ENCODE measurements around the gene PDE3B. TPM values are rescaled to one million over a fixed set of nuclear protein-coding genes. Genes with fewer than 3 reads are reported as not detected.

PDE3B gene
- total and polyA plus RNA-seq, 2 of the 8 experiments (the other 6 are each of a cell fraction or from before 2014, with no cell fraction given) = 2.7 to 10.9 TPM

DNA sequence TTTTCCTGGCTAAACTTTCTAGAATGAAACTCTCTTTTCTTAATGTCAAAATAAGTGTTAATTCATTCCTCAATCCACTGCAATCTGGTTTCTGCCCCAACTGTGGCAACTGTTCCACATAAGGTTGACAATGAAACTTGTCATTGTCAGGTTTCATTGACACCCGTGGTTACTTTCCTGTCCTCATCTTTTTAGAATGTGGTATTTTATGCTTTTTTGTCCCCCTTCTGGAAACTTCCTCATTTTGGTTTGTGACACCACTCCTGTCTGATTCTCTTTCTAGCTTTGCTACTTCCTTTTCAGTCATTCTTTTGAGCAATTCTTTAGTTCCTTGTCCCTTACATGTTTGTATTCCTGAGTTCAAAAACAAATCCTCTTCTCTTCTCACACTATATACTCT, 7.5 kb upstream of the PDE3B start:
- Histone ChIP-seq H4K20me1 (replicated peaks in 1 of 2; ENCODE audit: control insufficient read depth in 1 of 2, insufficient read depth in 2 of 2, low read length in 2 of 2) (peaks cover 0 to 2% of the 10 kb centered on the region in 2 experiments), H3K56ac (replicated peaks; ENCODE audit: insufficient read length, low read depth, low read length) (no peak overlapping the region), H3K18ac (ENCODE audit: extremely low read depth, low read length) (no peak overlapping the region), H4K91ac (replicated peaks; ENCODE audit: insufficient read length, low read length) (no peak overlapping the region), H2AK5ac (ENCODE audit: low read depth, low read length) (no peak overlapping the region), H3K79me1 (ENCODE audit: low read depth, low read length) (no peaks in the 10 kb centered on the region), H2AFZ (ENCODE audit: low read length) (no peak overlapping the region), H3K36me3 (ENCODE audit: control insufficient read depth in 2 of 4, insufficient read depth in 4 of 4, low read length in 3 of 4) (no peaks in the 10 kb centered on the region), H2BK15ac (ENCODE audit: low read length) (no peak overlapping the region), H3K4me1 (replicated peaks in 1 of 4; ENCODE audit: control insufficient read depth in 3 of 4, insufficient read depth in 4 of 4, low read length in 3 of 4) (no peaks in the 10 kb centered on the region), H3K9ac (replicated peaks in 1 of 4; ENCODE audit: extremely low read depth in 1 of 4, low read depth in 3 of 4, low read length in 3 of 4) (no peak overlapping the region), H2BK20ac (ENCODE audit: low read length) (no peak overlapping the region), H3K23me2 (ENCODE audit: low read depth, low read length) (no peaks in the 10 kb centered on the region), H3K14ac (ENCODE audit: insufficient read length) (no peak overlapping the region), H2BK120ac (replicated peaks; ENCODE audit: low read depth, low read length) (no peak overlapping the region), H3K27me3 (replicated peaks in 1 of 4; ENCODE audit: control insufficient read depth in 3 of 4, extremely low read depth in 1 of 4, insufficient read depth in 3 of 4, low read length in 3 of 4) (no peaks in the 10 kb centered on the region), H3K79me2 (ENCODE audit: control insufficient read depth in 1 of 2, insufficient read depth in 2 of 2, low read length in 2 of 2) (no peaks in the 10 kb centered on the region), H4K8ac (ENCODE audit: extremely low read depth, insufficient read depth, low read length) (no peak overlapping the region), H2BK5ac (ENCODE audit: low read depth, low read length) (no peak overlapping the region), H4K5ac (ENCODE audit: insufficient read length, low read depth, low read length) (no peak overlapping the region), H3K9me3 (ENCODE audit: insufficient read depth in 2 of 2, low read depth in 1 of 2, low read length in 1 of 2) (no peaks in the 10 kb centered on the region), H2BK12ac (ENCODE audit: low read depth, low read length) (no peak overlapping the region), H3K23ac (ENCODE audit: insufficient read length) (no peak overlapping the region), H3K4ac (replicated peaks; ENCODE audit: insufficient read length, low read depth, low read length) (no peak overlapping the region), H3K27ac (ENCODE audit: low read depth, low read length) (no peak overlapping the region), H3K4me2 (ENCODE audit: insufficient read depth in 1 of 2, low read depth in 2 of 2, low read length in 2 of 2) (no peak overlapping the region), H3K4me3 (ENCODE audit: extremely low read depth in 1 of 4, insufficient read depth in 2 of 4, low read depth in 3 of 4, low read length in 4 of 4) (no peak overlapping the region)
- DNase-seq (ENCODE audit: low read depth in 1 of 2, low spot score in 2 of 2) (no peak), FAIRE-seq (no peak)
- CTCF ChIA-PET (ENCODE audit: partially characterized antibody) = interaction anchor here (1.5 to 2.9 kb wide), 4 partner anchors 8 to 270 kb away, joined by 5 to 8 read pairs (median 7); partner anchors contain the start of gene PDE3B
- POLR2A ChIA-PET (ENCODE audit: partially characterized antibody) = no interaction called here
- 83% methylated on average over 1 of the region's 1 CpG; no CpG with 5 or more reads in 1 of the 2 experiments for WGBS, 2 experiments (ENCODE audit: extremely low coverage in 1 of 2, insufficient coverage in 1 of 2, insufficient read length in 1 of 2, insufficient replicate concordance in 2 of 2, low coverage in 1 of 2, low lambda C conversion rate in 2 of 2, missing lambda C conversion rate in 1 of 2)
- TF ChIP-seq YY1 (IDR thresholded peaks at IDR 0.05; ENCODE audit: low read depth, low read length) = no peak
- no peak for TF ChIP-seq CEBPB (IDR thresholded peaks at IDR 0.05; ENCODE audit: low read depth, low read length)
- no peak for TF ChIP-seq PHF8 (conservative IDR thresholded peaks at IDR 0.05; ENCODE audit: low read depth, low read length)
- TF ChIP-seq EZH2 (IDR thresholded peaks at IDR 0.05; ENCODE audit: low read depth, low read length, severe bottlenecking) = no peak
- no peak for TF ChIP-seq EGR1 (IDR thresholded peaks at IDR 0.05; ENCODE audit: borderline replicate concordance, low read depth, low read length)
- TF ChIP-seq, protein P1, sequence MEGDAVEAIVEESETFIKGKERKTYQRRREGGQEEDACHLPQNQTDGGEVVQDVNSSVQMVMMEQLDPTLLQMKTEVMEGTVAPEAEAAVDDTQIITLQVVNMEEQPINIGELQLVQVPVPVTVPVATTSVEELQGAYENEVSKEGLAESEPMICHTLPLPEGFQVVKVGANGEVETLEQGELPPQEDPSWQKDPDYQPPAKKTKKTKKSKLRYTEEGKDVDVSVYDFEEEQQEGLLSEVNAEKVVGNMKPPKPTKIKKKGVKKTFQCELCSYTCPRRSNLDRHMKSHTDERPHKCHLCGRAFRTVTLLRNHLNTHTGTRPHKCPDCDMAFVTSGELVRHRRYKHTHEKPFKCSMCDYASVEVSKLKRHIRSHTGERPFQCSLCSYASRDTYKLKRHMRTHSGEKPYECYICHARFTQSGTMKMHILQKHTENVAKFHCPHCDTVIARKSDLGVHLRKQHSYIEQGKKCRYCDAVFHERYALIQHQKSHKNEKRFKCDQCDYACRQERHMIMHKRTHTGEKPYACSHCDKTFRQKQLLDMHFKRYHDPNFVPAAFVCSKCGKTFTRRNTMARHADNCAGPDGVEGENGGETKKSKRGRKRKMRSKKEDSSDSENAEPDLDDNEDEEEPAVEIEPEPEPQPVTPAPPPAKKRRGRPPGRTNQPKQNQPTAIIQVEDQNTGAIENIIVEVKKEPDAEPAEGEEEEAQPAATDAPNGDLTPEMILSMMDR (IDR thresholded peaks at IDR 0.05; ENCODE audit: control extremely low read depth in 1 of 3, insufficient read depth in 1 of 3, low read depth in 1 of 3, low read length in 3 of 3) = no peak
- TF ChIP-seq TAF1 (IDR thresholded peaks at IDR 0.05; ENCODE audit: low read depth, low read length) = no peak
- no peak for TF ChIP-seq KDM1A (IDR thresholded peaks at IDR 0.05; ENCODE audit: borderline replicate concordance, low read length)
- TF ChIP-seq BACH1 (IDR thresholded peaks at IDR 0.05; ENCODE audit: low read length) = no peak
- TF ChIP-seq NANOG (IDR thresholded peaks at IDR 0.05; ENCODE audit: insufficient read depth, low read depth, low read length, poor library complexity, severe bottlenecking) = no peak
- no peak for TF ChIP-seq HDAC6 (IDR thresholded peaks at IDR 0.05; ENCODE audit: low read depth, low read length)
- TF ChIP-seq SP2 (IDR thresholded peaks at IDR 0.05; ENCODE audit: low read length) = no peak
- TF ChIP-seq POLR2AphosphoS5 (IDR thresholded peaks at IDR 0.05; ENCODE audit: low read depth, low read length) = no peak

Data from H1 (cell line).